Mesangial cell (primary cell): ENCODE measurements around the gene LRP6. TPM values are rescaled to one million over a fixed set of nuclear protein-coding genes. Genes with fewer than 3 reads are reported as not detected.

ENCODE experiments used
- total RNA-seq: library from RNA; depleted of rRNA; stranded (reverse); fragments of >200 nt; gene quantifications from 2 replicates; pipeline ENCODE4 v1.2.3, GENCODE V29; 2015

Gene LRP6
- 22.3 and 25.7 TPM in 2 replicates for total RNA-seq

GRCh38 chr12:12266873-12267741 lies at the start of gene LRP6:
TSS of gene LRP6 (minus strand) at chr12:12267044. CDS start at chr12:12266735, 309 bp downstream.

GRCh38 chr12:12070674-12071656 lies 195.9 kb downstream of the LRP6 start, which contains the start of gene BCL2L14:
TSS of gene BCL2L14 (plus strand) at chr12:12070939. CDS start at chr12:12079306, 8,367 bp downstream.

Other genes with a start within 250 kb of the LRP6 start
- not detected in 2 replicates for gene BCL2L14, start 196.1 kb downstream of the LRP6 start, total RNA-seq
- 2.6 and 4.2 TPM in 2 replicates for gene MANSC1, start 83.2 kb upstream of the LRP6 start, total RNA-seq
- gene BORCS5, start 90.0 kb upstream of the LRP6 start, total RNA-seq, result 8.2 and 17.1 TPM in 2 replicates